ENCODE results near the gene FBXO21.

The FBXO21 gene

GRCh38 chr12:117180758-117181467 is 9.4 kb downstream of the FBXO21 start (continued):
- TF ChIP-seq ISL1 (CRISPR knock-in tag; IDR thresholded peaks at IDR 0.05) (no peak), ZFP30 (CRISPR knock-in tag; IDR thresholded peaks at IDR 0.05) (no peak), ZNF70 (CRISPR knock-in tag; IDR thresholded peaks at IDR 0.05) (no peak), ZNF565 (CRISPR knock-in tag; conservative IDR thresholded peaks at IDR 0.05; ENCODE audit: low read depth) (no peak), ZNF8 (CRISPR knock-in tag; IDR thresholded peaks at IDR 0.05) (no peak), ARNTL (CRISPR knock-in tag; IDR thresholded peaks at IDR 0.05; ENCODE audit: borderline replicate concordance, low read depth) (no peak), CSRNP3 (CRISPR knock-in tag; IDR thresholded peaks at IDR 0.05) (no peak), ZFP3 (CRISPR knock-in tag; IDR thresholded peaks at IDR 0.05) (no peak)

GRCh38 chr12:117178745-117179144 is 11.5 kb downstream of the FBXO21 start:
- TF ChIP-seq ESRRG (CRISPR knock-in tag; IDR thresholded peaks at IDR 0.05), result no peak
- TF ChIP-seq CREB5 (CRISPR knock-in tag; IDR thresholded peaks at IDR 0.05; ENCODE audit: low read depth), result no peak
- no peak for TF ChIP-seq ZFP3 (CRISPR knock-in tag; IDR thresholded peaks at IDR 0.05)
- no peak for TF ChIP-seq SNAI2 (CRISPR knock-in tag; IDR thresholded peaks at IDR 0.05)
- no peak for TF ChIP-seq ARNTL (CRISPR knock-in tag; IDR thresholded peaks at IDR 0.05; ENCODE audit: borderline replicate concordance, low read depth)
- no peak for TF ChIP-seq POU6F1 (CRISPR knock-in tag; IDR thresholded peaks at IDR 0.05; ENCODE audit: borderline replicate concordance, low read depth)
- TF ChIP-seq CSDC2 (CRISPR knock-in tag; IDR thresholded peaks at IDR 0.05), result no peak
- no peak for TF ChIP-seq ZFP30 (CRISPR knock-in tag; IDR thresholded peaks at IDR 0.05)
- no peak for TF ChIP-seq TOX (CRISPR knock-in tag; IDR thresholded peaks at IDR 0.05; ENCODE audit: borderline replicate concordance)
- no peak for TF ChIP-seq BACH2 (CRISPR knock-in tag; IDR thresholded peaks at IDR 0.05; ENCODE audit: borderline replicate concordance)
- no peak for TF ChIP-seq ZNF565 (CRISPR knock-in tag; conservative IDR thresholded peaks at IDR 0.05; ENCODE audit: low read depth)
- TF ChIP-seq TCF4 (CRISPR knock-in tag; IDR thresholded peaks at IDR 0.05; ENCODE audit: borderline replicate concordance), result no peak
- TF ChIP-seq OSR1 (CRISPR knock-in tag; IDR thresholded peaks at IDR 0.05), result no peak
- TF ChIP-seq ZNF8 (CRISPR knock-in tag; IDR thresholded peaks at IDR 0.05), result no peak
- TF ChIP-seq TSHZ2 (CRISPR knock-in tag; IDR thresholded peaks at IDR 0.05), result no peak
- TF ChIP-seq PATZ1 (CRISPR knock-in tag; IDR thresholded peaks at IDR 0.05; ENCODE audit: borderline replicate concordance), result no peak
- TF ChIP-seq GLIS3 (CRISPR knock-in tag; IDR thresholded peaks at IDR 0.05), result no peak
- TF ChIP-seq PPARA (CRISPR knock-in tag; IDR thresholded peaks at IDR 0.05; ENCODE audit: borderline replicate concordance), result no peak
- no peak for TF ChIP-seq ZNF70 (CRISPR knock-in tag; IDR thresholded peaks at IDR 0.05)
- no peak for TF ChIP-seq RARB (CRISPR knock-in tag; IDR thresholded peaks at IDR 0.05)
- no peak for ATAC-seq

Measured in SK-N-SH treated with all-trans-retinoic acid at 6 μM for 48 hours (cell line).